RPMI7951 (cell line): Measurements from ENCODE around the gene PTK6. TPM values are rescaled to one million over a fixed set of nuclear protein-coding genes. Genes with fewer than 3 reads are reported as not detected.
A peak's percentile ranks its signal among the peaks of the same experiment; 100 is the strongest.

Source experiments
- DNase-seq: peaks from one replicate; pipeline ENCODE4 v3.0.0-alpha.2; 2012; ENCODE audit warnings: low read depth
- total RNA-seq: library from RNA; depleted of rRNA; stranded (reverse); fragments of >200 nt; shearing (Covaris generic); gene quantifications from 2 replicates; pipeline ENCODE4 v1.2.3, GENCODE V29; 2014

Gene PTK6
- total RNA-seq, 1 experiment from 2014 or later = 0.48 TPM

- no peak for DNase-seq
Measured at GRCh38 chr20:63529861-63530787, 7.1 kb downstream of the PTK6 start.

DNA sequence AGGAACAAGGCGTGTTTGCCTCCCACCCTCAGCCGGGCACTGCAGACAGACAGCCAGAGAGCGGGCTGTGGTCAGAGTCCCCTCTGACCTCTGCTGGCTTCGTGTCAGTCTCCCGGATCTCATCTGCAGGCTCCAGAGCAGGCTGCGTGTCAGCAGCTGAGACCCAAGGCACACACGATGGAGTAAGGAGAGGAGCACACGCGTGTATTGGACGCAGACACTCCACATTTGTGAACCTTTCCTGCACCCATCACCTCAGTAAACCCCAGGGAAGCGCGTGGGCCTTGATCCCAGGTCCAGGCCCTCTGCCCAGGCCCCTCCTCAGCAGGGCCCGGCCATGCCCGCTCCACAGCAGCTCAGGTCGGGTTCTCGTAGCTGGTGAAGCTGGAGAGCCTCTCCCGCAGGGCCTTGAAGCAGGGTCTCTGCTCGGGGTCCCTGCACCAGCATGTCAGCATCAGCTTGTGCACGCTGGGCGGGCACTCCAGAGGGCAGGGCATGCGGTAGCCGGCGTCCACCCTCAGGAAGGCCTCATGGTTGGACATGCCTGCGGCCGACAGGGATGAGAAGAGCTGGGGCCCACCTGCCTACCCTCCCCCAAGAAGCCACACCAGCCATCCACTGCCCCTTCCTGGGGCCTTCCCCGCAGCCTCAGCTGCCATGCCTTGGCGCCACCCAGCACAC lies 7.9 kb downstream of the PTK6 start:
- DNase-seq = no peak

- DNase-seq = no peak
Measured at GRCh38 chr20:63527184-63527583, 10.0 kb downstream of the PTK6 start.

DNA sequence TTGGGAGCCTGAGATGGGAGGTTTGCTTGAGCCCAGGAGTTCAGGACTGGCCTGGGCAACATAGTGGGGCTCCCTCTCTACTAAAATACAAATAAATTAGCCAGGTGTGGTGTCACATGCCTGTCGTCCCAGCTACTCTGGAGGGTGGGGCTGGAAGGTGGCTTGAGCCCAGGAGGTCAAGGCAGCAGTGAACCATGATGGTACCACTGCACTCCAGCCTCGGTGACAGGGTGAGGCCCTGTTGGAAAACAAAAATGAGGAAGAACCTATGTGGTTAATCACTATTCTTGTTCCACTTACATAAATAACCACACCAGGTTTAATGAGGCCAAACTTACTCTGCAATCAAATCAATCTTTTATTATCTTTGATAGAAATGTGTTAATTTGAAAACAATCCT lies 11.2 kb downstream of the PTK6 start:
- DNase-seq = no peak

DNA sequence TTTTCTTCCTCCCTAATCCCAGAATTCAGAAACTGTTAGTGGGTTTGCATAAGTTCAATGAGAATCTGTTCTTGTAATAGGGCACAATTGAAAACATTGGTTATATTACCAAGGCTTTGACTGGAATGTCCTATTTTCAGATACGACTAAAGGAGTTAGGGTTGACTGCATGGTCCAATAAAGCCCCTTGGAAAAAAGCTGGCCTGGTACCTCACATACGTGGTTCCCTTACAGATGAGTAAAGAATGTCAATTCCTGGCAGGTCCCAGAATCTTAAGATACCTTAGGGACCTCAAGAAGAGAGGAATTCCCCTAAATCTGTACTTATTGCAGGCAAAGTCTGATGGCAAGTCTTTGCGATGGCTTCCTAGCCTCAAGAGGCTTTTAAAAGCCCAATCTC lies 12.0 kb downstream of the PTK6 start:
- DNase-seq = no peak

GRCh38 chr20:63522981-63523611 lies 14.1 kb downstream of the PTK6 start:
- no peak for DNase-seq

DNA sequence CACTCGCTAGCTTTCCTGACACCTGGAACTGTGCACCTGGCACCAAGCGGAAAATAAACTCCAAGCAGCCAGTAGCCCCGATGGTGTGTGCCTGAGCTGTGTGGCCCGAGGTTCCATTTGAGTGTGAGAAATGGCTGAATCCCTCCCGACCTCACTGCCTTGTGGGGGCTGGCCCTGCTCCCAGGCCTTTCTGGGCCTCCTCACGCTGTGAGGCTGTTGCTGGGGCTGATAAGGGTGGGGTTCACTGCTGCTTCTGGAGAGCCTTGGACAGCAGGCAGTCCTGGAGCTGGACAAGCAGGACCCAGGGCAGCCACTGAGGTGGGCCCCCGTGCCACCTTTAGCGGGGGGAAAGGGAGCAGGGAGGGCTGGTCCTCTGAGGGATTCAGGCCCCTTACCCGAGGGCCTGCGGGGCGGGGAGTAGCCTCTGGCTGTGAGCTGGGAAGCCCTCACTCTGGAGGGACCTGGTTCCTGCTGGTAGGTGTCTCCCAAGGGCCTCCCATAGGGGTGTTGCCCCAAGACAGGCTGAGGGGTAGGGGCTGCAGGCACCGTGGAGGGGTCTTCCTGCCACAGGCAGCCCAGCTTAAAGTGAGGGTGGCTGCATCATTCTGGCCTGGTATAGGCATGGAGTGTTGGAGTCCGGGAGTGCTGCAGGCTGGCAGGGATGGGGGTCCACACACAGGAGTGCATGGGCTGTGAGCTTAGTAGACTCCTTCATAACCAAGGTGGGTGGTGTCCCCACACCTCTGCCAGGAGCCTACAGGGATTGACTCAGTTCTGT lies 14.9 kb downstream of the PTK6 start:
- DNase-seq = no peak

GRCh38 chr20:63521602-63522001 lies 15.6 kb downstream of the PTK6 start:
- no peak for DNase-seq

DNA sequence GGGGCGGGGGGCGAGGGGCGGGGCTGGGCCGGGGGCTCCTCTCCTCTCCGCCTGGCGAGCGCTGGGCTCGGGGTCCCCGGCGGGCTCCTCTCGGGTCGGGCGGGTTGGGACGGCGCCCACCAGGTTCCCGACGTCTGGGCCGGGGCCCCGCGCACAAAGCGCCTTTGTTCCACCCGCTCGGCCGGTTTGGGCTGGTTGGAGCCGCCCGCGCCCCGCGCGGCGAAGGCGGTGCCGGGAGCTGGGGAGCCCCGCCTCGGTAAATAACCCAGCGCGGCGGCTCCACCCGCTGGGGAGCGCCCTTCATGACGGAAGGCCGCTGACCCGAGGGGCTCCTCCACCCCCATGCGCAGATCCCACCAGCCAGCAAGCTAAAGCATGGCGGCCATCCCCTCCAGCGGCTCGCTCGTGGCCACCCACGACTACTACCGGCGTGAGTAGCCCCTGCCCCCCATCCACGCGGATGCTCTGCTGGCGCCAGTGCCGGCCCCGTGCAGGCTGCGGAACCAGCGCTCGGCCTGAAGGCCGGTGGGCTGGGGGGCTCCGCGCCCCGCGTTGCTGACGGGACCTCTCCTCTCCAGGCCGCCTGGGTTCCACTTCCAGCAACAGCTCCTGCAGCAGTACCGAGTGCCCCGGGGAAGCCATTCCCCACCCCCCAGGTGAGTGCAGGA lies 16.1 kb downstream of the PTK6 start:
- DNase-seq = peak; percentile 71

- DNase-seq = peak; percentile 80
Measured at GRCh38 chr20:63520504-63520933, 16.7 kb downstream of the PTK6 start, which contains the start of gene PPDPF. TSS of gene PPDPF (plus strand) at chr20:63520765. CDS start at chr20:63521309, 544 bp downstream.

DNA sequence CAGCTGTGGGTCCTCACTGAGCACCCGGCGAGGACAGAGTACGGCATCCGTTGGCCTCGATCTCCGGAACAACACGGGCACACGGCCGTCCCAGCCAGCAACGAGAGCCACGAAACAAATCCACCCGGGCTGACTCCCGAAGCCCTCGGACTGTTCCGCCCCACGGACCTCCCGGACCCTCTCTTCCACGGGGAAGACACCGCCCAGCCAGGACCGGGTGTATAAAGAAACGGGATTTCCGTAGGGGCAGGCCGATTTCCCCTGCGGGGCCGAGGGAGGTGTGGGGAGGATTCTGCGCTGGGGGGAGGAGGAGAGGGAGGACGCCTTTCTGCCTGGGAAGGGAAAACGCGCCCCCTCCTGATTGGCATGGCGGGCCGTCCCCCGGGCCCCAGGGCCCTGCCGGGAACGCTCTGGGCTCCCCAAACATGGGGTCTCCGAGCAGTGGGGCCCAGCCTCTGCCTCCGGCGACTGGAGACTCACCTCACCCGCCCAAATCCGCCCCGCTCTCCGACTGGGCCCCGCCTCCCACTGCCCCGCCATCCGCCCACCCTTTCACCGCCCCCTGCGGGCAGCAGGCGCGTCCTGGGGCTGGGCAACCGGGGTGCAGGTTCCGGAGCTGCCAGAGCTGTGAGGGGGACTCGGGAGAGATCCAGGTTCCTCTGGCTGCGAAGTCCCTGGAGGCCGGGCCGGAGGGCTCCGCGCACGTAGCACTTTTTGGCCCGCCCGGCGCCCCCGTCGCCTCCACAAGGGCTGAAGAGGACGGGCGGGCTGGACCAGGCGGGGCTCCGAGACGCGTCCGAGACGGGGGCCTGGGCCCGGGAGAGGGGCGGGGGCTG lies 17.3 kb downstream of the PTK6 start:
- DNase-seq = no peak

DNA sequence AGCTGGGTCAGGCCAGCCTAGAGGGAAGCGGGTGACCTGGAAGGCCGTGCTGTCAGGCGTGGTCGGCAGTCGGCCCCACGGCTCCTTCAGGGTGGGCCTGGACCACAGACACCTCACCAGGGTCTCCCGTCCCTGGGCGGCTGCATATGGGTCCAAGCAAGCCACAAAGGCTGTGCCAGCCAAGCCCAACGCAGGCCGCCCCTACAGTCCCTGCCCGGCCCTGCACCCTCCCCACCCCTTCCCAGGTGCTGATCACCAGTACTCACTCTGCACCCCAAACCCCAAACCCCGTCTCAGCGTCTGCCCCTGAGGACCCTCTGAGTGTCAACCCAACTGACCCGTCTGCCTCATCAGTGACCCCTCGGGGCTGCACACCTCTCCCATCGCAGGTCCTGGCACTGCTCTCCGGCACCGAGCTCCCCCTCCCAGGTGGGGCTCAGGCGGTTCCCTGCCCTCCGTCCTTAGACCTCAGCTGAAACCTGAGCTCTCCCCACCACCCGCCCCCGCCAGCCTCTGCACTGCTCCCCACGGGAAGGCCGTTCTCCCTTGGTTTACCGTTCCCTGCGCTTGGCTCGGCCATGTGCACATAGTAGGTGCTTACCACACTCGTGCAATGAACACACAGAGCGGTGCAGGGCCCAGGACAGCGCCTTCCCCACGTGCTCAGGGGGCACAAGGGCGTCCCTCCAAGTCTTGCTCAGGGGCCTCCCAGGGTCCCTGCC lies 18.1 kb downstream of the PTK6 start:
- DNase-seq = no peak

- no peak for DNase-seq
Measured at GRCh38 chr20:63518351-63518861, 18.8 kb downstream of the PTK6 start.

- no peak for DNase-seq
Measured at GRCh38 chr20:63517376-63518309, 19.5 kb downstream of the PTK6 start.

- DNase-seq = peak; percentile 77
Measured at GRCh38 chr20:63514520-63514919, 22.7 kb downstream of the PTK6 start.

DNA sequence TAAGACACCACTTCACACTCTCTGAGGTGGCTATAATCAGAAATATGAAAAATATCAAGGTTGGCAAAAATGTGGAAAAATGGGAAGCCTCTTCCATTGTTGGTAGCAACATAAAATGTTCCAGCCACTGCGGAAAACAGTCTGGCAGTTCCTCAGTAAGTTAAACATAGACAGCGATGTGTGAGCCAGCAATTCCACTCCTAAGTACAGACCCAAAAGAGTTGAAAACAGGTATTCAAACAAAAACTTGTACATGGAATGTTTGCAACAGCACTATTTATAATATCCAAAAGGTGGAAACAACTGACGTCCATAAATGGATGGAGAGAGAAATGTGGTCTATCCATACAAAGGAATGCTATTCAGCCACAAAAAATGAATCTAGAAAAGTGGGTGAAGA lies 24.0 kb downstream of the PTK6 start:
- no peak for DNase-seq

- no peak for DNase-seq
Measured at GRCh38 chr20:63509088-63509564, 28.1 kb downstream of the PTK6 start.
